Raji (cell line): ENCODE data around the gene CCR9.

Source experiments
- POLR2A ChIP-seq: IDR thresholded peaks from 2 replicates; pipeline ENCODE4 v1.6.1; 2011; ENCODE audit warnings: low read depth, low read length, control low read depth; ENCODE audit not compliant: insufficient read depth

The CCR9 gene

DNA sequence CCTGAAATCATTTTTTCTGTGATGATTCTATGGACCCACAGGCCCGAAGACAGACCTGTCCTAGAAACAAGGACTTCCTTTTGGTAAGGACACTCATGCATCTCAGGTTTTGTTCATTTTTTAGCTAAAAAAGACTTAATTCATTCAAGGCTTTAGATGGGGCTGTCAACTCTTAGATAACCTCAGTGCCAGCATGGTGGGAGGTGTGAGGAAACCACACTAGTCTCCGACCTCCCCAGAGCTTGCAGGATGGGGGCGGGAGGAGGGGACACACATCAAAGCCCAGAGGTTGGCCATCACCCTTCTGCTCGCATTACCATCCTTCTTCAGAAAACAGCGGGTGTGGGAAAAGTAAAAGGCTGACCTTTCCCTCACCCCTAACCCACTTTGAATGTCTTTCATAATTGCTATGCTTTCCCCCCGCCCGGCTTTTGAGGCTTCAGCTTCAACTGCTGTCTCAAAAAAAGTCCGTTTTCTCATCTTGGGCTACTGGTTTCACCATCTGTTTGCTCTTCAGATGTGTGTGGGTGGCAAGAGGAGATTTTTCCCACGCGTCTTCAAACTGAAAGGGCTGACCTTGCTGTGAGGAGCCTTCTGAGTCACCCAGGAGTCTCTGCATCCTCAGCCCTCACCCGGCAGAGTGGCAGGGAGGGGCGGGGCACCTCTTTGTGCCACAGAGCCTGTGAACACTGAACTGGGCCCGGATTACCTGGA, 29.3 kb downstream of the CCR9 start:
- no peak for TF ChIP-seq POLR2A

DNA sequence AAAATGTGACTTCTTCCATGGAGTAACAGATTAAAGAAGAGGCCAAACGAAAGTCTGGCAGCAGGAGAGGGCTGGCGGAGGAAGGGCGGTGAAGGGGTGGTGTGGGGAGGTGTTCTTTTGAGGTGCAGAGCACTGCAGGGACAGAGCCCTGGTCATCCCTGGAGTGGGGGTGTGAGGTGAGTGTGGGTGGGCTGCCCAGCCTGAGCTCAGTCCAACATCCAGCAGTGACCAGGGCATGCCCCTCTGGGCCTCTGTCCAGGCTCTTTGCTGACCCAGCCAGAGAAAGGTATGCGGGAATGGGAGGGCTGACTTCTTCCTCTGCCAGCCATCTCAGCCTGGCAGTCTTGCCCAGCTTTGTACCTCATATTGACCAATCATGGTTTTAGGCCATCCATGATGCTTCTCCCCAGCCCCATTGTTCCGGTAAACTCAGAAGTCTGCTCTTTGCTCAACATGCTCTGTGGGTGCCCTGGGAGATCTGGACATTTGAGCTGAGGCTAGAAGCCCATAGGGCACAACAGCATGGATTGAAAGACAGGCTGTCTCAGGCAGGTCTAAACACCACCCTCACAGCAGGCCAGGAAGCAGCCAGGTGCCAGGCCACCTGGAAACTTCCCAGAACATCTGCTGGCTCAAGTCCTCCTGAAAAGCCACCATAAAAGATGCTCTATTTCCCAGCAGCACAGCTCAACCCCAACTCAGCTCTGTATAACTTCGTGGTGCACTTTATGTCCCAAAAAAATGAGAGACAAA, 31.0 kb downstream of the CCR9 start:
- TF ChIP-seq POLR2A, result no peak

DNA sequence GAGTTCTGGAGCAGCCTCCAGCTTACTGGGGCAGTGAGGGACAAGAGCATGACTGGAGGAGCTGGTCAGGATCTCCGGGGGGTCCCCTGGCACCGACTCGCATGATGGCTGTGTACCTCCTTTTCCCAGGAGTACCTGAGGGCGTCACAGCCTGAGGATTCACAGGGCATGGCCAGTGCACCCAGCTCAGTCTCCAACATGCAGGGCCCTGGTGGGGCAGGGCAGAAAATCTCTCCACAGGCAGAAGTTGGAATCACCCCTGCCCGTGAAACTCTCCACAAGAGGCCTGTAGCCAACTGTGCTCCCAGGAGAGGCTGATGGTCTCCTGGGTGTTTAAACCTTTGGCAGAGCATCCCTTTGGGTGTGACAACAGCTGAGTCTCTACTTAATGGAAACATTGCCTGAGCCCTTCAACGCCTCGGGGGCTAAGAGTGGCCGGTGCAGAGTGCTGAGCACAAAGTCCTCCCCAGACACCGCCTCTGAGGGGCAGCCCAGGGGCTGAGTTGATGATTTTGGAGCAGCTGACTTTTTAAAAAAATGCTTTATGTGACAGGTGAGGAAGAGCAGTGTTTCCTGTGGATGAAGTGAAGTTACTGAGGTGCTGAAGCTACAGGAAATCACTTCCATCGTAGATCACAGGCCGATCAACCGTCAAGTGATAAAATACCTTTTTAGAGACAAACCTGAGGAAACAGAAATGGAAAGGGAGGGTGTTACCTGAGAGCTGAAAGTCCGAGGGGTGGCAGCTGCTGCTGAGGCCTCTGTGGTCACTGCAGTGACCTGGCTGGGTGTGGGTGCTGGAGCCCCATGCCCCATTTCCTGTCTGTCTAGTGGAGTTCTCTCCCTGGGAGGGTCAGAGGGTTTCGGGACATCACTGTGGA, 35.1 kb downstream of the CCR9 start:
- no peak for TF ChIP-seq POLR2A

DNA sequence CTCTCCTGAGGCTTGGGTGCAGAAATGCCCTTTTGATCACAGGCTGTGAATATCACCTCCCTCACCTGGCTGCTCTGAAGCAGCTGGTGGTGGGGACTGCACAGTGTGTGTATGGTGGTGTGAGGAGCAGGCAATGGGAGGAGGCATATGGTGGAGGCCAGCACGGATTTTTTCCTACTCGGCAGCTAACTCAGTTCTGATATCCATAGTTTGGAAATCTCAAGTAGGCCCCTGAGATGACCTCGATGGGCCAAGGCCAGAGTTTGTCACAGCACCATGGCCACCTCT, 35.6 kb downstream of the CCR9 start:
- TF ChIP-seq POLR2A, result no peak

DNA sequence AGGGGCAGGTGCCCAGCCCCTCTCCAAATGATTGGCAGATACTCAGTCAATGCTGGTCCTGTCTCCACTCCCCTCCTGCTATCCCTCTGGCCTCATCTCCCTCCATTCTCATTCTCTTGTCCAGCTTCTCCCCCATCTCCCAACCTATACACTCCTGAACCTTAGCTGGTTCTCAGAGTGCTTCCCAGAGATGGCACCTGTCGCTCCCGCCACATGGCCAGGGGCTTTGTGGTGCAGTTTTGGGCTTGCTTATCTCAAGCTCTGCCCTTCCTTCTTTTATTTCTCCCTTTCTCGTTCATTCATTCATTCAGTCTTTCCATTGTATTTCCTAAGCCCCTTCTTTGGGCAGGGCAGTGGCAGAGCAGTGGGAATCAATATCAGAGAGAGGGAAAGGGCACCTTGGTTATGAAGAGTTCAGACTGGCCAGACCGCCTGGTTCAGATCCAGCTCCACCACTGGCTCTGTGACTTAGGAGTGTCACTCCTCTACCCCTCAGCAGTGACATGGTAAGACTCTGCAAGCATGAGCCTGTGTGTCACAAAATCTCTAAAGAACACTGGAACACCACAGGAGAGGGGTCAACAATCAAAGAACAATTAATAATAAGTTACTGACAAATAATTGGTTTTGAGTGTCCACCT, 36.7 kb downstream of the CCR9 start:
- TF ChIP-seq POLR2A, result no peak

DNA sequence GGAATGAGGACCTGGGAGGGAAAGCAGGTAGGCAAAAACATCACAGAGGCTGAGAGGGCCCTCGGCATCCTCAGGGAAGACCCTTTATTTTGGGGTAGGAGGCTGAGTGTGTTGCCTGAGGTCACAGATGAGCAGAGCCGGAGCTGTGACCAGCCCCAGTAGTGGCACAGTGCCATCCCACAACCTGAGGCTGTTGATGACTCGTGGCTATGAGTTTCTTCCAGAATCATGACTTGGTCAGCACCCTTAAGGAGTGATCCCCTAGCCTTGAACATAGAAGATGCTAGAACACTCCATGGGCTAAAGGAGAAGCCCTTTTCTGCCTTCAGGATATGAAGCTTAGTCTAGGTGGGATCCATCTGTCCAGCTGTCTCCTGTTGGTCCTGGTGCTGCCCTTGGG, 37.4 kb downstream of the CCR9 start:
- TF ChIP-seq POLR2A, result no peak

DNA sequence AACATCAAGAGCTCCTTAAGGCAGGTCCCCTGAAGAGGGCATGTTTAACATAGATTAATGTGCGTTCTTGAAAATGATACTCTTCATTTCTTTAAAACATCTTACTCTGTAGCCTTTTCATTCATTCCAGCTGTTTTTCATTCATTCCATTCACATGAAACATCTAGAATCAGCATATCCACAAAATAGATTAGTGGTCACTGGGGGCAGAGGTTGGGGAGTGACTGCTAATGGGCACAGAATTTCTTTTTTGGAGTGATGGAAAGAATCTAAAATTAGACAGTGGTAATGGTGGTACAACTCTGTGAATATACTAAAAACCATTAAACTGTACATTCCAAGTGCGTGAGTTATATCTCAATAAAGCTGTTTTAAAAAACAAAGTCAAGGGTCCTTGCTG, 41.5 kb downstream of the CCR9 start:
- no peak for TF ChIP-seq POLR2A

DNA sequence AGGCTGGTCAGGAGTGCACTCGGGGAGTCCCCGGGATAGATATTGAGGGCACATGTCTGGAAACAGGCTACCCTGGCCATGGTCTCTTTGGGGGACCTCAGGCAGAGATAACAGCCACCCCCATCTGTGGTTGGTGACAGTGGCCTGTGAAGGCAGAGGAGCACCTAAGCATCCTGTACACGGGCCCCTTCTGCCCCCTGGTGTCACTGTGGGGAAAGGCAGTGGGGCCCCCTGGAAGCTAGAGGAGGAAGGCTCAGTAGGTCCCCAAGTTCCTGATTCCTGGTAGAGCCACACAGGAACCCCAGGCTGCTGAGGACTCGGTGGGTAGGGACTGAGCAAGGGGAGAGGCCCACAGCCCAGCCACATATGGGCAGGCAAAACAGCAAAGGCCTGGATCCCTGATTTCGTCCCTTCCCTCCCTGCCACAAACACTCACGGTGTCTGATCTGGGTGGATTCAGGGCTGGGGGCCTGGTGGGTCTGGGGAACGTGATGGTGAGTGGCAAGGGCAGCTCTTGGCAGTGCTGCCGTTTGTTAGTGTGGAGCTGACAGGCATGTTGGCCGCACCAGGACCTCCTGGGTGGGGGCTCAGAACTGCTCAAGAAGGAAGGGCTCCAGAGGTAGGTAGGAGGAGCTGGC, 42.8 kb downstream of the CCR9 start:
- no peak for TF ChIP-seq POLR2A

DNA sequence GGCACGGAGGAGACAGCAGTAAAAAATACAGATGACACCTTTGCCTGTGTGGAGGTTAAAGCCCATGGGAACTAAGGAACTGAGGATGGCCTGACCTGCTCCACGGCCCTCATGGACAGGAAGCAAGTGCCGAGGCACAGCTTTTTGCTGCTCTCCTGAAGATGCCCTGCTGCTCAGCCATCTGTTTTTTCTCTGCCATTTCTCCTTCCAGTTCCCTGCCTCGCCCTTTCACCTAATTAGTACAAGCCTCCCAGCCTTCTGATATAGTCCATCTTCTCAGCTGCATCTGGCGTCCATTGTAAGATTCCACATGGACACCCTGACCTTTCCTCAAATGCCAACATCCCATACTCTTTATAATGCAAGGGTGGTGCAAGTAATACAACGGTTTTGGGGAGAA, 45.2 kb downstream of the CCR9 start:
- no peak for TF ChIP-seq POLR2A

DNA sequence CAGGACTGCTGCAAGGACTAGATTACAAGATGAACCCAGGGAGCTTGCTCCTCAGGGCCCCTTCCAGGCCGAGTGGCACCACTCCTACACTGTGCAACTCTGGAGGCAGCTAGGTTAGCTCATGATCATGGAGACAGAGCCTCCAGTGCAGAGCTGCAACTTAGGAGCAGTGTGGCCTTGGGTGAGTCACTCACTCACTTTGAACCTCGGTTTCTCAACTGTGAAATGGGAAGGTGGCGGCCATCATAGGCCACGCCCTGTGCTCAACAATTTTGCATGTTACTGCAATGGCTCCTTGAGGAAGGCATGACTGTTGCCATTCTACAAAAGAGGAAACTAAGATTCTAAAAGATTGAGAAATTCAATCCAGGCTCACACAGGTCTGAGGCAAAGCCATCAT, 45.8 kb downstream of the CCR9 start:
- no peak for TF ChIP-seq POLR2A

DNA sequence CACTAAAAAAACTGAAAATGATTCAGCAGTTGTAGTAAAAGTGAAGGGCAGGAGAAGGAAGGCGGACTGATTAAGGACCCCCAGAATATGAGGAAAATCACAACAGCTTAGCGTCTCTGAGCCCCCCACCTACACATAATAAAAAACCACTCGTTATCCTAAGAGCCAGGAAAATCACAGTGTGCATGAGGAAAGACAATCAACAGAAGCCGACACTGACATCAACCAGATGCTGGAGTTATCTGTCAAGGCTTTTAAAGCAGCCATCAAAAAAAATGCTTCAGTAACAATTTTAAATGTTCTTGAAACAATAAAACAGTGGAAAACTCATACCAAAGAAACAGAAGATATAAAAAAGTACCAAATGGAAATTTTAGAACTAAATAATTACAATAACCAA, 47.2 kb downstream of the CCR9 start:
- no peak for TF ChIP-seq POLR2A

DNA sequence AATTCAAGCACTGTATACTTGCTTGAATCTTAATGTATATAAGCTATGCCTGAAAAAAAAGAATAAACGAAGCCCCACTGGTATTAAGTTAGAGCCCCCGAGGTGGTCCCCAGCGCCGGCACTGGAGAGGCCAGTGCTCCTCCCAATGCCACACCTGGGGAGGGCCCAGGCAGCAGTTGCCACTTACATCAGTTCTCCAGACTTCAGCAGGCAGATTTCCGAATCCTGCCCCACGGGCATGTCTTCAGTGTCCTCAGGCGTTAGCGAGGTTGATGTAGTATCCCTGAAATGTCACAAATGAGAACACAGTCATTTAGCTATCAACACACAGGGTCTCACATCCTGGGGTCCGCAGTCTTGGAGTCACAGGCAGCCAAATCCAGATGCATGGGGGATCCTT, 49.9 kb downstream of the CCR9 start:
- TF ChIP-seq POLR2A, result no peak

DNA sequence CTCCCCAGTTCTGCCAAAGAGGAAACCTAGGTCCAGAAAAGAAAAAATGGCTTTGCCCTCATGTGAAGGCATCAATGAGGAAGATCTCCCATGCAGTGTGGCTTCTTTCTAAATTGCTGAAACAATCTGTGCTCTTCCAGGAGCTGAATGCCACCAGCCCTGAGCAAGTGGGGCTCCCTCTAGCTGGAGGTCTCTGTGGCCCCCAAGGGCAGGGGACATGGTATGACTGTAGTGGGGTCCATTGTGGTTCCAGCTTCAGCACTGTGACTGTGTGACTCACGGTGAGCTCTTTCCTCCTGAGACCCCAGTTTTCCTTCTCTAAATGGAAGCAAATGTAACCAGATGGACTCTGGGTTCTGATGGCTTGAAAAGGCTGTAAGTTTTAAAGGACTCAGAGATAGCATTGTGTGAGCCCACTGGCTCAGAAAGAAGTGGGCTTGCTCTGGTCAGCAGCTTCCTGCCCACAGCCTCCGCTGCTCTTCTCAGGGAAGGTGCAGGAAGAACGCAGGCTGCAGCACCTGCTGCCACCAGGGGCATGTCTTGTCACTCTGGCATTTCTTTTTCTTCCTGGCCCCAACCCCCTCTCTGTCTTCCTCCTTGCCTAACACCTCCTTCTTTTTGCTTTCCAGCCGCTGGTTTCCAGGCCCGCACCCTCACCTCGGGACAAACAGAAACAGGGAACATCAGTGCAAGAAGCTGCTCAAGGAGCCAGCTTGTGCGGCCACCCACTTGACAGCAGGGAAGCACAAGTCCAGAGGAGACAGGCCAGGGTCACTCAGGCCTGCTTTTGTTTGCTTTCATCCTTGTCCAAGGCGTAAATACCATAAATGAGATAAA, 51.1 kb downstream of the CCR9 start:
- TF ChIP-seq POLR2A, result no peak

DNA sequence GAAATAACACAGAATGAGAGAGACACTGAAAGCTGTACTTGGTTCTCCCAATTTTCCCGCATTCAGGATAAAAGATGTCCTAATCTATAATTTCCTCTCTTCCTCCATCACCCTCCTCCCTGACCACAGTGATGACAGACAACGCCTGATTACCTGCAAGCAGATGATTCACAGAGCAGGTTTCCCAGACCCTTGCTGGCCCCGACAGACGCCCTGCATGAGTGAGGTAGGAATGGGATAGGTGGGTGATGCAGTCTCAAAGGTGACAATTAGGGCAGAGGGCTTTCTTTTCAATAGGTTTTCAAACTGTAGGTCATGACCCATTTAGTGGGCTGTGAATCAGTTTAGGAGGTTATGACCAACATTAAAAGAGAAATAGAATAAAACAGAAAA, 51.7 kb downstream of the CCR9 start:
- TF ChIP-seq POLR2A, result no peak

DNA sequence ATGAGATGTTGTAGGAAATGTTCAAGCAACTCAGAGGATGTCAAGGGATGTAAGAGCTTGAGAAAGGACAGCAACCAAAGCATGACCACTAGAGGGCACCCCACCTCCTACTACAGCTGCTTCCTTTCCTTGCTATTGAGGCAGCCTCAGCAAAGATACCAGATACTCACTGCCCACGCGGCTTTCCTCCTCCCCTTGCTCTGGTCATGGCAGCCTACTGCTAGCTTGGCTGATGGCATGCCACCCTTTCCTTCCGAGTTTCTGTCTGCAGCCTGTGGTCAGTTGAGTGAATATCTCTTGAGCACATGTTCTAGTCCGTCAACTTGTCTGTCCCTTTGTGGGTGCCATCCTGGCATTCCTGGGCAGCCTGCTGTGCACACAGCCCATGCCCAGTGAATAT, 52.5 kb downstream of the CCR9 start:
- TF ChIP-seq POLR2A, result no peak

DNA sequence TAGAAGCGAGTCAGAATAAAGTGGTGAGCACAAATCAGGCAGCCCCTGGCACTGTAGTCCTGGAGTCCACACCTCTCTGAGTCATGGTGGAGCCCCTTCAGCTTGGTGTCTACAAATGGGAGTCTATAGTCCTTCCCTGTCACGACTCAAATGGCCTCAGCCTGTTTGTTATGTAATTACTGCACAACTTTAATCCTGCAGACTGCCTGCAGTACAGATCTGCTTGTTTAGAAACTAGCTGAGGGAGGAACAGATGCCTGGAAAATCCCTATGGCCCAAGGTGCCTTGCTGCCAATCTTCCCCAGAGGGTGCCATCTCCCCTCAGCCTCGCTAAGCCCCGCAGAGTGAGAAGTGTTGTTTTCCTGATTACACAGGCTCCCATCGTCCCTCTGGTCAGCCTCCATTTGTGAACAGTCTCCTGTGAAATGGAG, 53.0 kb downstream of the CCR9 start:
- no peak for TF ChIP-seq POLR2A
